ENCODE data around the gene CHCHD3.

GRCh38 chr7:132970257-132970656 lies 111.6 kb downstream of the CHCHD3 start:
- TF ChIP-seq CTCF (IDR thresholded peaks at IDR 0.05) = no peak
- TF ChIP-seq EZH2 (IDR thresholded peaks at IDR 0.05) = no peak
- TF ChIP-seq EZH2phosphoT487 (IDR thresholded peaks at IDR 0.05) = no peak
